ENCODE data around the gene ELP1.

ELP1 gene

DNA sequence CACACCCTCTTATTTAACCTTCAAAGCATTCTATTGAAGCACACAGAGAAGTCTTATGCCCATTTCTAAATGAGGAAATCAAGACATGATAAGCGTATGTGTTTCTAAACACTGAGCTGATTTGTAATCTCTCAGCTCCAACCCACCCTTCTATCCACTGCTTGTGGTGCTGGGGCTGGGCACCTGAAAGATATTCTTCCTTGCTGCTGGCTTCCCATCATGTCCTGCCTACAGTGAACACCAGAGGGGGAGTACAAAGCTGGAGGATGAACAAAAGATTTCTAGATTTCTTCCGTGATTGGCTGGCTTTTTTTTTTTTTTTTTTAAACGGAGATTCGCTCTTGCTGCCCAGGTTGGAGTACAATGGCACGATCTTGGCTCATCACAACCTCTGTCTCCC, 57.5 kb downstream of the ELP1 start:
- ChIA-PET CTCF (interaction anchor here (2.8 kb wide), 1 partner anchor 13 kb away, joined by 8 read pairs; no protein-coding TSS in a partner anchor), POLR2A (no interaction called here)
- no peak for DNase-seq (ENCODE audit: extremely low spot score)
- TF ChIP-seq, protein P1, sequence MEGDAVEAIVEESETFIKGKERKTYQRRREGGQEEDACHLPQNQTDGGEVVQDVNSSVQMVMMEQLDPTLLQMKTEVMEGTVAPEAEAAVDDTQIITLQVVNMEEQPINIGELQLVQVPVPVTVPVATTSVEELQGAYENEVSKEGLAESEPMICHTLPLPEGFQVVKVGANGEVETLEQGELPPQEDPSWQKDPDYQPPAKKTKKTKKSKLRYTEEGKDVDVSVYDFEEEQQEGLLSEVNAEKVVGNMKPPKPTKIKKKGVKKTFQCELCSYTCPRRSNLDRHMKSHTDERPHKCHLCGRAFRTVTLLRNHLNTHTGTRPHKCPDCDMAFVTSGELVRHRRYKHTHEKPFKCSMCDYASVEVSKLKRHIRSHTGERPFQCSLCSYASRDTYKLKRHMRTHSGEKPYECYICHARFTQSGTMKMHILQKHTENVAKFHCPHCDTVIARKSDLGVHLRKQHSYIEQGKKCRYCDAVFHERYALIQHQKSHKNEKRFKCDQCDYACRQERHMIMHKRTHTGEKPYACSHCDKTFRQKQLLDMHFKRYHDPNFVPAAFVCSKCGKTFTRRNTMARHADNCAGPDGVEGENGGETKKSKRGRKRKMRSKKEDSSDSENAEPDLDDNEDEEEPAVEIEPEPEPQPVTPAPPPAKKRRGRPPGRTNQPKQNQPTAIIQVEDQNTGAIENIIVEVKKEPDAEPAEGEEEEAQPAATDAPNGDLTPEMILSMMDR (IDR thresholded peaks at IDR 0.05; ENCODE audit: control extremely low read depth, extremely low read depth, low read depth, missing control alignments) = no peak

DNA sequence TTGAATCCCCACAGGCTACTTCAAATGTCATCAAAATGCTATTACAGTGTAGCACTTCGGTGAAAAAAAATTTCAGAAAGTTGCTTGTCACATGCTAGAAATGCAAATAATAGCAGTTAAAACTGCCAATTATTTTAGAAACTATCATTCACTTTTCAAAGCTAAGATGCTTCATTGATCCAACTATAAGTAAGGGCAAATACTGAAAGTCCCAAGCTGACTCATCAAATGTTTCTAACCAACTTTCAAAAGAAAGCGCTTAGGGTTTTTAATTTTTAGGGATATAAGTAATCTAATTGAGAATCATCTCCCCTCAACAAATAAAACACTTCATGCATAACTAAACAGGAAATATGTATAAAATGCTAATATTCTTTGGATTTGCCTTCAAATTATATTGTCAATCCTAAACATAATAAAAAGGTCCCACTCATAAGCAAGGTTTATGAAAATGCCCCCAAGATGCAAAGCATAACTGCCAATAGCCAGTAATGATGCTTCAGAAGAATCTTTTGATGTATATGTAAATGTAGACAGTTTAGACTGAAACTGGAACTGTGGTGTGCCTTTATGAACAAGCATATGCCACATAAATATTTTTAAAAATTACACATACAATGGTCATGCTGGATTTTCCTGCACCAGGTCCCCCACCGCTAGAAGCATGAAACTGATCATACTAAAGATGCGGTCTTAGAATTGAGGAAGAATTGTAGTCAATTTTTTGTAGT, 59.7 kb downstream of the ELP1 start:
- CTCF ChIA-PET = interaction anchor here (1.2 kb wide), 1 partner anchor 9 kb away, joined by 3 read pairs; no protein-coding TSS in a partner anchor
- POLR2A ChIA-PET = no interaction called here
- TF ChIP-seq, protein P1 (IDR thresholded peaks at IDR 0.05; ENCODE audit: control extremely low read depth, extremely low read depth, low read depth, missing control alignments) = no peak
- no peak for DNase-seq (ENCODE audit: extremely low spot score)

GRCh38 chr9:108869092-108869725, 64.7 kb downstream of the ELP1 start:
- DNase-seq (ENCODE audit: extremely low spot score) = no peak
- POLR2A ChIA-PET = no interaction called here
- TF ChIP-seq, protein P1 (IDR thresholded peaks at IDR 0.05; ENCODE audit: control extremely low read depth, extremely low read depth, low read depth, missing control alignments) = no peak
- CTCF ChIA-PET = interaction anchor here (1.2 kb wide), 1 partner anchor 14 kb away, joined by 4 read pairs; no protein-coding TSS in a partner anchor

- ChIA-PET POLR2A (no interaction called here), CTCF (no interaction called here)
- TF ChIP-seq, protein P1 (IDR thresholded peaks at IDR 0.05; ENCODE audit: control extremely low read depth, extremely low read depth, low read depth, missing control alignments) = no peak
Observed at GRCh38 chr9:108867829-108868228, 66.1 kb downstream of the ELP1 start.

GRCh38 chr9:108867116-108867515, 66.8 kb downstream of the ELP1 start:
- ChIA-PET CTCF (no interaction called here), POLR2A (no interaction called here)
- DNase-seq (ENCODE audit: extremely low spot score) = no peak
- TF ChIP-seq, protein P1 (IDR thresholded peaks at IDR 0.05; ENCODE audit: control extremely low read depth, extremely low read depth, low read depth, missing control alignments) = no peak

More at GRCh38 chr9:108867829-108868228, 66.1 kb downstream of the ELP1 start:
- no peak for DNase-seq (ENCODE audit: extremely low spot score)

DNA sequence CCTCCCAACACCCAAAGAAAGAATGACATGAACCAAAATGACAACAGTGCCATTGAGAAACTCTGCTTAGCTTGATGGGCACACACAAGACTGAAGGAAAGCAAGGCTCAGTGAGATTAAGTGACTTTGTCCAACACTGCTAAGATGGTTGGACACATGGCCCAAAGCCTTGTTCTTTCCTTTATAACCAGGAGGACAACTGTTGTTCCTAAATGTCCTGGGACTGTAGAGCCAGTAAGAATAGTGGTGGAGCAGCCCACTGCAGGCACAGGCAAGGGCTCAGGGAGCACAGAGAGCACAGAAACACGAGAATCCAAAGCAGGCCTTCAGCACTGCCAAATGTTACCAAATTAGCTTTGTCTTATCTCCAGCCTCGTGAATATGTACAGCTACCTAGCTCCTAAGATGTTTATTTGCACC, 67.9 kb downstream of the ELP1 start:
- TF ChIP-seq, protein P1 (IDR thresholded peaks at IDR 0.05; ENCODE audit: control extremely low read depth, extremely low read depth, low read depth, missing control alignments) = no peak
- ChIA-PET POLR2A (no interaction called here), CTCF (interaction anchor here (0.6 to 1.1 kb wide), 2 partner anchors 12 to 25 kb away, joined by 3 read pairs; no protein-coding TSS in a partner anchor)

More for the DNA sequence above, 67.9 kb downstream of the ELP1 start:
- DNase-seq (ENCODE audit: extremely low spot score) = no peak
